Common myeloid progenitor, CD34-positive (primary cell): ENCODE results near the gene DEFB131B.
"Not testable (repeated sequence)": the region's sequence is repeated elsewhere in the genome, so short reads cannot be mapped to it uniquely, and the experiment has no call there.

Source experiments
- CTCF ChIA-PET: fragments of 350-600 bp; sonication (Branson Sonifier 250); formaldehyde crosslinking; loops from one replicate; lab custom pipeline; 2021; ENCODE audit warnings: antibody characterized with exemption; lab: Charles Lee
- POLR2A ChIA-PET: fragments of 350-600 bp; sonication (Branson Sonifier 250); formaldehyde crosslinking; loops from one replicate; lab custom pipeline; 2021; ENCODE audit warnings: antibody characterized with exemption; lab: Charles Lee
- DNase-seq, 3 donors: peaks; one replicate each; pipeline versions ENCODE4 v3.0.0 to v3.0.0-alpha.2; 2013
- H3K27ac ChIP-seq, 2 experiments: 1 replicate in 1 of 2; 2 replicates in 1 of 2; pipeline ENCODE4 v1.7.0; 2013; ENCODE audit warnings: inconsistent platforms in 2 of 2, low read length in 2 of 2, mild to moderate bottlenecking in 2 of 2, low read depth in 1 of 2, moderate library complexity in 1 of 2; ENCODE audit not compliant: severe bottlenecking in 2 of 2, insufficient read depth in 1 of 2, poor library complexity in 1 of 2
- H3K27me3 ChIP-seq, 5 experiments: replicated peaks in 2 of 5; 1 replicate in 3 of 5; 2 replicates in 2 of 5; pipeline versions ENCODE4 v1.6.1 to v1.7.0; 2013; ENCODE audit warnings: low read length in 4 of 5, mild to moderate bottlenecking in 2 of 5, moderate library complexity in 2 of 5, inconsistent platforms in 1 of 5; ENCODE audit not compliant: insufficient read depth in 5 of 5, control insufficient read depth in 4 of 5
- H3K36me3 ChIP-seq, 4 experiments: 1 replicate in 2 of 4; 2 replicates in 2 of 4; pipeline versions ENCODE4 v1.6.1 to v1.7.0; 2013; ENCODE audit warnings: low read length in 3 of 4, control low read depth in 1 of 4, mild to moderate bottlenecking in 1 of 4; ENCODE audit not compliant: control insufficient read depth in 4 of 4, insufficient read depth in 4 of 4
- H3K4me1 ChIP-seq, 4 experiments: 1 replicate in 3 of 4; 2 replicates in 1 of 4; pipeline versions ENCODE4 v1.6.1 to v1.7.1; 2013; ENCODE audit warnings: low read length in 3 of 4, mild to moderate bottlenecking in 3 of 4, control low read depth in 1 of 4, inconsistent platforms in 1 of 4, moderate library complexity in 1 of 4; ENCODE audit not compliant: control insufficient read depth in 4 of 4, insufficient read depth in 4 of 4; ENCODE audit errors: control extremely low read depth in 1 of 4
- H3K4me3 ChIP-seq, 7 experiments: 1 replicate in 4 of 7; 2 replicates in 3 of 7; pipeline versions ENCODE4 v1.5.1 to v1.7.0; 2013; ENCODE audit warnings: mild to moderate bottlenecking in 7 of 7, low read length in 6 of 7, moderate library complexity in 6 of 7, inconsistent platforms in 2 of 7, low read depth in 2 of 7, control low read depth in 1 of 7; ENCODE audit not compliant: insufficient read depth in 4 of 7, control insufficient read depth in 1 of 7; ENCODE audit errors: extremely low read depth in 1 of 7
- H3K9me3 ChIP-seq, 5 experiments: 1 replicate in 4 of 5; 2 replicates in 1 of 5; pipeline versions ENCODE4 v1.6.1 to v1.7.1; 2013; ENCODE audit warnings: low read length in 4 of 5, mild to moderate bottlenecking in 2 of 5, inconsistent platforms in 1 of 5, low read depth in 1 of 5, moderate library complexity in 1 of 5; ENCODE audit not compliant: control insufficient read depth in 4 of 5, insufficient read depth in 2 of 5; ENCODE audit errors: control extremely low read depth in 1 of 5
- WGBS: methylation state at CpG from one replicate; pipeline ENCODE4 v1.1.5; 2013; ENCODE audit not compliant: insufficient coverage; 5-methylcytosine and 5-hydroxymethylcytosine counted together

Gene DEFB131B

GRCh38 chr11:71910775-71911174, 32.5 kb downstream of the DEFB131B start:
- CTCF ChIA-PET: interaction anchor here (0.8 kb wide), 1 partner anchor 12 kb away, joined by 3 read pairs; no protein-coding TSS in a partner anchor
- H3K27me3 ChIP-seq, H3K4me3 ChIP-seq, H3K4me1 ChIP-seq, H3K27ac ChIP-seq, H3K9me3 ChIP-seq, DNase-seq, POLR2A ChIA-PET: not testable (repeated sequence)
- peaks cover 5 to 34% (median 12%) of the 10 kb centered on the region in 4 experiments for H3K36me3 ChIP-seq
- WGBS: 100% methylated on average over 4 of the region's 5 CpGs

GRCh38 chr11:71911321-71911985, 33.2 kb downstream of the DEFB131B start:
- POLR2A ChIA-PET, H3K27me3 ChIP-seq, H3K4me1 ChIP-seq, H3K9me3 ChIP-seq, H3K27ac ChIP-seq, H3K4me3 ChIP-seq: not testable (repeated sequence)
- H3K36me3 ChIP-seq: peaks cover 10 to 40% (median 15%) of the 10 kb centered on the region in 4 experiments
- CTCF ChIA-PET: interaction anchor here (1.0 kb wide), 2 partner anchors 10 to 103 kb away, joined by 3 to 4 read pairs; no protein-coding TSS in a partner anchor
- WGBS: 88% methylated on average over 7 of the region's 10 CpGs
- peak; percentile 14 to 62 (median 46) for DNase-seq

GRCh38 chr11:71911986-71912340, 33.7 kb downstream of the DEFB131B start:
- POLR2A ChIA-PET: not testable (repeated sequence)
- 100% methylated on average over 7 of the region's 10 CpGs for WGBS

GRCh38 chr11:71913756-71914526, 35.7 kb downstream of the DEFB131B start:
- no peaks in the 10 kb centered on the region for H3K4me1 ChIP-seq
- no peak overlapping the region for H3K27ac ChIP-seq
- H3K4me3 ChIP-seq: no peak overlapping the region
- POLR2A ChIA-PET: no interaction called here
- no peaks in the 10 kb centered on the region for H3K9me3 ChIP-seq
- no peak for DNase-seq
- H3K27me3 ChIP-seq: no peaks in the 10 kb centered on the region
- CTCF ChIA-PET: no interaction called here
- H3K36me3 ChIP-seq: peaks cover 11 to 53% (median 26%) of the 10 kb centered on the region in 4 experiments
- 100% methylated on average over 1 of the region's 5 CpGs for WGBS

More at GRCh38 chr11:71911986-71912340, 33.7 kb downstream of the DEFB131B start:
- H3K27ac ChIP-seq, H3K4me1 ChIP-seq, H3K9me3 ChIP-seq, DNase-seq, H3K4me3 ChIP-seq, H3K27me3 ChIP-seq: not testable (repeated sequence)
- CTCF ChIA-PET: interaction anchor here (1.0 kb wide), 2 partner anchors 11 to 103 kb away, joined by 3 to 4 read pairs; no protein-coding TSS in a partner anchor
- peaks cover 10 to 42% (median 16%) of the 10 kb centered on the region in 4 experiments for H3K36me3 ChIP-seq

GRCh38 chr11:71914617-71915189, 36.5 kb downstream of the DEFB131B start:
- no peaks in the 10 kb centered on the region for H3K4me1 ChIP-seq
- no peak overlapping the region for H3K4me3 ChIP-seq
- no peak for DNase-seq
- no peak overlapping the region for H3K27ac ChIP-seq
- POLR2A ChIA-PET: no interaction called here
- no peaks in the 10 kb centered on the region for H3K27me3 ChIP-seq
- CTCF ChIA-PET: no interaction called here
- WGBS: 100% methylated on average over 7 of the region's 7 CpGs
- H3K36me3 ChIP-seq: peaks cover 11 to 53% (median 27%) of the 10 kb centered on the region in 4 experiments
- H3K9me3 ChIP-seq: no peaks in the 10 kb centered on the region

- CTCF ChIA-PET: no interaction called here
- WGBS: 97% methylated on average over 8 of the region's 9 CpGs
- H3K36me3 ChIP-seq: peaks cover 11 to 48% (median 30%) of the 10 kb centered on the region in 4 experiments
Observed at GRCh38 chr11:71917646-71918140, 39.4 kb downstream of the DEFB131B start.

More at GRCh38 chr11:71917646-71918140, 39.4 kb downstream of the DEFB131B start:
- no peak for DNase-seq
- Histone ChIP-seq H3K9me3 (no peaks in the 10 kb centered on the region), H3K27me3 (no peaks in the 10 kb centered on the region), H3K27ac (no peak overlapping the region), H3K4me1 (no peaks in the 10 kb centered on the region), H3K4me3 (no peak overlapping the region)
- POLR2A ChIA-PET: no interaction called here
